Stimulated activated CD4-positive, alpha-beta T cell treated with anti-CD3 and anti-CD28 coated beads, Interleukin-12 subunit alpha, Interleukin-12 subunit beta, amount 100 ng/mL, for 48 hours (primary cell): ENCODE measurements around the gene UBAP2L.
"Not testable (repeated sequence)": the region's sequence is repeated elsewhere in the genome, so short reads cannot be mapped to it uniquely, and the experiment has no call there.

Source experiments
- DNase-seq, 3 donors: peaks; one replicate each; pipeline ENCODE4 v3.0.0-alpha.2; 2020; ENCODE audit warnings: low read depth in 2 of 3, low spot score in 1 of 3

The UBAP2L gene

GRCh38 chr1:154241703-154242351, 21.1 kb downstream of the UBAP2L start:
- DNase-seq: no peak

GRCh38 chr1:154253671-154254070, 32.9 kb downstream of the UBAP2L start:
- no peak for DNase-seq

GRCh38 chr1:154256686-154257085, 35.9 kb downstream of the UBAP2L start:
- DNase-seq: no peak

- no peak for DNase-seq
Observed at GRCh38 chr1:154258784-154259183, 38.0 kb downstream of the UBAP2L start.

- no peak for DNase-seq
Observed at GRCh38 chr1:154260127-154260526, 39.4 kb downstream of the UBAP2L start.

GRCh38 chr1:154263465-154264332, 42.9 kb downstream of the UBAP2L start:
- DNase-seq: no peak

- DNase-seq: no peak
Observed at GRCh38 chr1:154264454-154264853, 43.7 kb downstream of the UBAP2L start.

- DNase-seq: no peak
Observed at GRCh38 chr1:154265586-154265985, 44.8 kb downstream of the UBAP2L start.

- no peak for DNase-seq
Observed at GRCh38 chr1:154270833-154271232, 50.1 kb downstream of the UBAP2L start.

- DNase-seq: peak; percentile 96 to 98 (median 96)
Observed at GRCh38 chr1:154272217-154272998, 51.7 kb downstream of the UBAP2L start, which contains the start of gene HAX1. Gene HAX1, plus strand, starts transcription at chr1:154272629. Its CDS starts 95 bp downstream, at chr1:154272724.

- no peak for DNase-seq
Observed at GRCh38 chr1:154272999-154273563, 52.3 kb downstream of the UBAP2L start.

- DNase-seq: no peak
Observed at GRCh38 chr1:154276797-154277196, 56.0 kb downstream of the UBAP2L start.

GRCh38 chr1:154287591-154287990, 66.8 kb downstream of the UBAP2L start:
- not testable (repeated sequence) for DNase-seq

GRCh38 chr1:154288661-154289060, 67.9 kb downstream of the UBAP2L start:
- DNase-seq: no peak

GRCh38 chr1:154290921-154291320, 70.2 kb downstream of the UBAP2L start:
- no peak for DNase-seq

- no peak for DNase-seq
Observed at GRCh38 chr1:154295408-154296235, 74.9 kb downstream of the UBAP2L start.

- DNase-seq: no peak
Observed at GRCh38 chr1:154301582-154301981, 80.8 kb downstream of the UBAP2L start.

- peak in 2 of 3 donors; percentile 43 to 59 for DNase-seq
Observed at GRCh38 chr1:154304664-154305337, 84.0 kb downstream of the UBAP2L start.

GRCh38 chr1:154306151-154306550, 85.4 kb downstream of the UBAP2L start:
- no peak for DNase-seq
